Measurements from ENCODE around the gene GABBR2.

The GABBR2 gene

GRCh38 chr9:98708933-98709911 lies at the start of gene GABBR2:
Gene GABBR2 (minus strand): TSS chr9:98708935. CDS start chr9:98708737, 198 bp downstream.
- DNase-seq = no peak

- no peak for DNase-seq
Measured at GRCh38 chr9:98755006-98755618, 46.4 kb upstream of the GABBR2 start.

GRCh38 chr9:98751210-98751609 lies 42.5 kb upstream of the GABBR2 start:
- no peak for DNase-seq

- DNase-seq = no peak
Measured at GRCh38 chr9:98750364-98751060, 41.8 kb upstream of the GABBR2 start.

- DNase-seq = no peak
Measured at GRCh38 chr9:98747476-98747875, 38.7 kb upstream of the GABBR2 start.

GRCh38 chr9:98745470-98745869 lies 36.7 kb upstream of the GABBR2 start:
- DNase-seq = peak in 1 of 2 experiments; percentile 33

GRCh38 chr9:98743818-98744611 lies 35.3 kb upstream of the GABBR2 start:
- DNase-seq = no peak

- DNase-seq = no peak
Measured at GRCh38 chr9:98743329-98743728, 34.6 kb upstream of the GABBR2 start.

GRCh38 chr9:98742325-98743280 lies 33.9 kb upstream of the GABBR2 start:
- DNase-seq = peak in 1 of 2 experiments; percentile 8

- no peak for DNase-seq
Measured at GRCh38 chr9:98740226-98740881, 31.6 kb upstream of the GABBR2 start.

- DNase-seq = no peak
Measured at GRCh38 chr9:98738741-98739140, 30.0 kb upstream of the GABBR2 start.

GRCh38 chr9:98736226-98736625 lies 27.5 kb upstream of the GABBR2 start:
- DNase-seq = no peak

GRCh38 chr9:98732801-98733200 lies 24.1 kb upstream of the GABBR2 start:
- DNase-seq = no peak

GRCh38 chr9:98732091-98732490 lies 23.4 kb upstream of the GABBR2 start:
- DNase-seq = no peak

- DNase-seq = no peak
Measured at GRCh38 chr9:98730871-98731270, 22.1 kb upstream of the GABBR2 start.

- no peak for DNase-seq
Measured at GRCh38 chr9:98728500-98728899, 19.8 kb upstream of the GABBR2 start.

- DNase-seq = no peak
Measured at GRCh38 chr9:98727428-98727827, 18.7 kb upstream of the GABBR2 start.

GRCh38 chr9:98726735-98727134 lies 18.0 kb upstream of the GABBR2 start:
- DNase-seq = no peak

GRCh38 chr9:98724810-98725530 lies 16.2 kb upstream of the GABBR2 start:
- no peak for DNase-seq

GRCh38 chr9:98721643-98722042 lies 12.9 kb upstream of the GABBR2 start:
- DNase-seq = no peak

All from cerebellar nuclear complex (tissue), 1 donor.